HAP-1 (cell line): ENCODE data around the gene ADRM1.

Experiments used
- DNase-seq, 2 experiments: peaks; one replicate each; pipeline ENCODE4 v3.0.0-alpha.2; 2016 to 2020; ENCODE audit warnings: low spot score in 2 of 2
- H3K27me3 ChIP-seq: fragments of 250-450 bp; sonication (Bioruptor Pico); 2 replicates; pipeline ENCODE4 v1.5.1; 2020; ENCODE audit warnings: low read depth, mild to moderate bottlenecking, moderate library complexity
- H3K36me3 ChIP-seq: fragments of 250-450 bp; sonication (Bioruptor Pico); replicated peaks from 2 replicates; pipeline ENCODE4 v1.5.1; 2020; ENCODE audit warnings: mild to moderate bottlenecking
- H3K4me1 ChIP-seq: fragments of 250-450 bp; sonication (Bioruptor Pico); 2 replicates; pipeline ENCODE4 v1.5.1; 2020; ENCODE audit warnings: mild to moderate bottlenecking
- H3K4me3 ChIP-seq: fragments of 250-450 bp; sonication (Bioruptor Pico); 2 replicates; pipeline ENCODE4 v1.5.1; 2020; ENCODE audit warnings: mild to moderate bottlenecking, moderate library complexity
- H3K9me3 ChIP-seq: fragments of 250-450 bp; sonication (Bioruptor Pico); 2 replicates; pipeline ENCODE4 v1.5.1; 2020; ENCODE audit warnings: mild to moderate bottlenecking, moderate library complexity
- in situ Hi-C: fragments of 300-500 bp; cut with MboI; formaldehyde crosslinking; loops from 3 replicates; pipeline ENCODE4 v1.14.3; 2020; ENCODE audit warnings: low sequenced_read_pairs, inconsistent platforms, mixed read lengths

Gene ADRM1

DNA sequence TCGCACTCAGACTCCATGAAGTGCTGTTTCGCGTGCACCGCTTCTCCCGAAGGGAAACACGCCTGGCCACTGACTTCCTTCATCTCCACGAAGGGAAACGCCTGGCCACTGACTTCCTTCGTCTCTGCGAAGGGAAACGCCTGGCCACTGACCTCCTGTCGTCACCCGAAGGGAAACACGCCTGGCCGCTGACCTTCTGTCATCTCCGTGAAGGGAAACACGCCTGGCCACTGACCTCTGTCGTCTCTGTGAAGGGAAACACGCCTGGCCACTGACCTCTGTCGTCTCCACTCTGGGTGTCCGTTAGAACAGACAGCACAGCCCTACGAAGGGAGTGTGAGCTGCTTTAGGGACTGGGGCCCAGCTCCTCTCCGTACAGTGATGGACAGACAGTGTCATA is 17.1 kb upstream of the ADRM1 start:
- DNase-seq: no peak
- Histone ChIP-seq H3K27me3 (no peaks in the 10 kb centered on the region), H3K9me3 (no peaks in the 10 kb centered on the region), H3K4me3 (no peak overlapping the region), H3K4me1 (no peaks in the 10 kb centered on the region), H3K36me3 (peaks cover 20% of the 10 kb centered on the region)
- in situ Hi-C loops: no loop called here

GRCh38 chr20:62286493-62287064 is 16.2 kb upstream of the ADRM1 start:
- in situ Hi-C loops: no loop called here
- no peak overlapping the region for H3K4me3 ChIP-seq
- H3K27me3 ChIP-seq: no peaks in the 10 kb centered on the region
- H3K4me1 ChIP-seq: no peaks in the 10 kb centered on the region
- peaks cover 11% of the 10 kb centered on the region for H3K36me3 ChIP-seq
- no peak for DNase-seq
- no peaks in the 10 kb centered on the region for H3K9me3 ChIP-seq

DNA sequence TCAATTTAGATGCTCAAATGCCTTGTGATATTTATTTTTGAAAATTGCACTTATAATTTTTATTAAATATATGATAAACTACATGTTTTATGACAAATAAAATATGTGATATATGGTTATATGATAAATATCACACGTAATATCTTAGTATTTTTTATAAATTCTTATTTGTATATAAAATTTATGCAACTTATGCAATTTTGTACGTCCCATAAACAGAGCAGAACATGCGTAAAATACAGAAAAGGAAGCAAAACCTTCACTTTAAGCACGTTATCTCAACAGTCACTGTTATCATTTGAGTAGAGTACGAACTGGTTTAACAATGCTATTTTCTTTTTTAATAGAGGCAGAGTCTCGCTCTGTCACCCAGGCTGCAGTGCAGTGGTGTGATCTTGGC is 15.7 kb upstream of the ADRM1 start:
- no peak for DNase-seq
- Histone ChIP-seq H3K36me3 (peaks cover 11% of the 10 kb centered on the region), H3K4me3 (no peak overlapping the region), H3K27me3 (no peaks in the 10 kb centered on the region), H3K9me3 (no peaks in the 10 kb centered on the region), H3K4me1 (no peaks in the 10 kb centered on the region)
- in situ Hi-C loops: no loop called here

DNA sequence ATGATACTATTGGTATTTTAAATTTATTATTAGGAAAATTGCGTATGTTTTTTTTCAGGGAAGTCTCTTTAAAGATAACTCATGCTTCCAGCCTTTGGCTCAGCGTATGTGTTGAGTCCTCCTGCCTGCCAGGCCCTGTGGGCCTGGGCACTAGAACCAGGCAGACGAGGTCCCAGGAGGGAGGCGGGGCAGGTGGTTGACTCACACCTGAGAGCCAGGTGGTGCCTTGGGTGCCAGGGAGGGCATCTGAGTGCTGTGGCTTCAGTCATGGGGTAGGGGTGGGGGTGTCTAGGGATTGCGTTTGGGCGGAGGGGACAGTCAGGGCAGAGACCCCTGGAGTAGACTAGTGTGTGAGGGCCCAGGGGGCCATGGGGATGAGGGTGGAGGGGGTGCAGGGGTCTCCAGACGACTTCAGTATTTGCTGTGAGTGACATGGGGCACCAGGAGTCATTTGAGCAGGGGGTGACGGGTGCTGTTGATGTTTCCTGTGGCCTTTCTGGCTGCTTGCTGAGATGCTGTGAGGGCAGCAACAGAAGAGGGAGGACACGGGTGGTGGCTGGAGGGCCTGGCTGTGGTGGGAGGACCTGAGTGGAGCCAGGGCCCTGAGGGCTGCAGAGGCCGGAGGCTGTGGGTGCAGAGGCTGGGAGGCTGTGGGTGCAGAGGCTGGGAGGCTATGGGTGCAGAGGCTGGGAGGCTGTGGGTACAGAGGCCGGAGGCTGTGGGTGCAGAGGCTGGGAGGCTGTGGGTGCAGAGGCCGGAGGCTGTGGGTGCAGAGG is 14.8 kb upstream of the ADRM1 start:
- Histone ChIP-seq H3K36me3 (peaks cover 13% of the 10 kb centered on the region), H3K27me3 (no peaks in the 10 kb centered on the region), H3K4me1 (no peaks in the 10 kb centered on the region), H3K4me3 (no peak overlapping the region), H3K9me3 (no peaks in the 10 kb centered on the region)
- no peak for DNase-seq
- in situ Hi-C loops: no loop called here

DNA sequence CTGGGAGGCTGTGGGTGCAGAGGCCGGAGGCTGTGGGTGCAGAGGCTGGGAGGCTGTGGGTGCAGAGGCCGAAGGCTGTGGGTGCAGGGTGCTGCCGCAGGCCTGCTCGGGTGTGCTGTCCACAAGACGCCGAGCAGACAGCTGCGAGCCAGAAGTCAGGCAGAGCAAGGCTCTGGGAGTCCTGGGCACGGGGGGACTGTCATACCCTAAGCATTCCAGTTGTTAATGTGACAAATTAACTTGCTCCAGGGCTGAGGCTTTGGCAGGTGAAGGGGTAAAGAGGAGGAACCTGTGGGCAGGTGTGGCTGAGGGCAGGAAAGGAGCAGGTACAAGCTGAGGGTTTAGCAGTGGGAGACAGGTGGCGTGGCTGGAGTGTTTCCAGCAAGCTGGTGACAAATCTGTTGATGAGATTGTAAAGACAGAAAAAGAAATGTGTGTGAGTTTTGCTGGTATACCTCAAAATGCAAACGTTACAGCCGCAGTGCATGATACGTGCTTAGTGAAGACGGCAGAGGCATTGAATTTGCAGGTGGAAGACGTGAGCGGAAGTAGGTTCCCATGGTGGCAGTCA is 14.2 kb upstream of the ADRM1 start:
- no peaks in the 10 kb centered on the region for H3K27me3 ChIP-seq
- no peak for DNase-seq
- no peaks in the 10 kb centered on the region for H3K4me1 ChIP-seq
- no peak overlapping the region for H3K4me3 ChIP-seq
- peaks cover 13% of the 10 kb centered on the region for H3K36me3 ChIP-seq
- in situ Hi-C loops: no loop called here
- H3K9me3 ChIP-seq: no peaks in the 10 kb centered on the region

DNA sequence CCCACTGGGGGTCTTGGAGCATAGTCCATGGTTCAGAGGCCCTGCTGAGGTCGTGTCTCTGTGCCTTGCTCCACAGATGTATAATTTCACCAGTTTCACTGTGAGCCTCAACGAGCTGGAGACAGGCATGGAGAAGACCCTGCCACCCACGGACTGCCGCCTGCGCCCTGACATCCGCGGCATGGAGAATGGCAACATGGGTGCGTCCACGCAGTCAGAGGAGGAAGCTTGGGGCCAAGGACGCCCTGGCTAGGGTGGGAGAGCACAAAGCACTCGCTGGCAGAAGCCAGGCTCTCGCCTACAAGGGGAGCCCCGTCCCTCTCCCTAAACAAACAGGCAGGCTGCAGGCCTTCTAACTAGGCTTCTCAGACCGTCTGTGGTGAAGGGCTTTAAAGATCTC is 13.7 kb upstream of the ADRM1 start:
- Histone ChIP-seq H3K36me3 (peaks cover 13% of the 10 kb centered on the region), H3K4me1 (no peaks in the 10 kb centered on the region), H3K9me3 (no peaks in the 10 kb centered on the region), H3K27me3 (no peaks in the 10 kb centered on the region), H3K4me3 (no peak overlapping the region)
- in situ Hi-C loops: no loop called here
- no peak for DNase-seq

- H3K36me3 ChIP-seq: peaks cover 10% of the 10 kb centered on the region
- H3K4me1 ChIP-seq: no peaks in the 10 kb centered on the region
- no peaks in the 10 kb centered on the region for H3K27me3 ChIP-seq
- no peak for DNase-seq
- in situ Hi-C loops: no loop called here
- no peak overlapping the region for H3K4me3 ChIP-seq
- H3K9me3 ChIP-seq: no peaks in the 10 kb centered on the region
Measured at GRCh38 chr20:62289898-62290297, 12.9 kb upstream of the ADRM1 start.

DNA sequence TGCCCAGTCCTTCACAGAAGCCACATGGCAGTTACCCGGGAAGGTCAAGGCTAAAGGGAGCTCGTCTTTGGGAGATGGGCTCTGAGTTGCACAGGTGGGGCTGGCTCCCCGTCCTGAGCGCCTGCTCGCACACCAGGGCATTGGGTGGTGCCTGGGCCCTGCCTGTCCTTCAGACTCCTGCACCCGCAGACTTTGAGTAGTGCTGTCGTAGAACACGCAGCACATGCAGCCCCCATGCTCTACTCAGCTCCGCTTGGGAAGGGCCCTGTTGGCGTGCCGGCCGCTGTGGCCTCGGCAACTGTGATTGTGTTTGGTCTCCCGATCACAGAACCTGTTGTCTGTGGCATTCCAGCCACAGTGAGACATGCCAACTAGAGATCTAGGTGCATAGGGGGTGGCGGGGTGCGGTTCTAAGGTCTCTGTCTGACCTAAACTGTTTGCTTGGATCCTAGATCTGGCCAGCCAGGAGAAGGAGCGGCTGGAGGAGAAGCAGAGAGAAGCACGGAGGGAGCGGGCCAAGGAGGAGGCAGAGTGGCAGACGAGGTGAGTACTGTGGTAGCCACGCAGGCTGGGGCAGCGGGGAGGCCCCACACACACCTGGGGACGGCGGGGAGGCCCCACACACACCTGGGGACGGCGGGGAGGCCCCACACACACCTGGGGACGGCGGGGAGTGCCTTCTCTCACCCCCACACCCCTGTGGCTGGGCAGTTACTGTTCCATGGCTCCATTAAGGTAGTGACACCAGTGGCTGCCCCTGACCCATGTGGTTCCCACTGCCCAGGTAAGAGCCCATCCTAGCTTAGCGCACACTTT is 11.3 kb upstream of the ADRM1 start:
- in situ Hi-C loops: no loop called here
- H3K4me1 ChIP-seq: no peaks in the 10 kb centered on the region
- no peak for DNase-seq
- H3K4me3 ChIP-seq: no peak overlapping the region
- peaks cover 15% of the 10 kb centered on the region for H3K36me3 ChIP-seq
- no peaks in the 10 kb centered on the region for H3K9me3 ChIP-seq
- H3K27me3 ChIP-seq: no peaks in the 10 kb centered on the region

DNA sequence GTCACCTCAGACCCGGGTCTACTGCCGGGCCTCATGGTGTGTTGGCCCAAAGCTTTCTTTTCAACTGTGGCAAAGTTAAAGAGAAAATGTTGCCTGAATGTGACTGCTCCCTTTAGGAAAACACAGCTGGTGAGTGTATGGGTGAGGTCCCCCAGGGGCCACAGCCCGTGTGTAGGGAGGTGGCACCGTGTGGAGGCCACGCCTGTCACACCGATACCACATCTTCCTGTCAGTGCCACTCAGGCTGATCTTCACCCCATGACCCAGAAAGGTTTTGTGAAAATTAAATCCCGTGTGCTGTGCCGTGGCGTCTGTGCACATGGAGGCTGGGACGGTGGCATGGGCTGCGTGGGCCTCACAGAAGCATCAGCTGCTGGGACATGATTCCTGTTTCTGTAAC is 10.7 kb upstream of the ADRM1 start:
- H3K4me3 ChIP-seq: no peak overlapping the region
- H3K27me3 ChIP-seq: no peaks in the 10 kb centered on the region
- DNase-seq: no peak
- no peaks in the 10 kb centered on the region for H3K9me3 ChIP-seq
- no peaks in the 10 kb centered on the region for H3K4me1 ChIP-seq
- in situ Hi-C loops: no loop called here
- H3K36me3 ChIP-seq: peaks cover 15% of the 10 kb centered on the region

- Histone ChIP-seq H3K9me3 (no peaks in the 10 kb centered on the region), H3K4me1 (no peaks in the 10 kb centered on the region), H3K36me3 (peaks cover 15% of the 10 kb centered on the region), H3K4me3 (no peak overlapping the region), H3K27me3 (no peaks in the 10 kb centered on the region)
- in situ Hi-C loops: no loop called here
- no peak for DNase-seq
Measured at GRCh38 chr20:62293111-62293784, 9.5 kb upstream of the ADRM1 start.

DNA sequence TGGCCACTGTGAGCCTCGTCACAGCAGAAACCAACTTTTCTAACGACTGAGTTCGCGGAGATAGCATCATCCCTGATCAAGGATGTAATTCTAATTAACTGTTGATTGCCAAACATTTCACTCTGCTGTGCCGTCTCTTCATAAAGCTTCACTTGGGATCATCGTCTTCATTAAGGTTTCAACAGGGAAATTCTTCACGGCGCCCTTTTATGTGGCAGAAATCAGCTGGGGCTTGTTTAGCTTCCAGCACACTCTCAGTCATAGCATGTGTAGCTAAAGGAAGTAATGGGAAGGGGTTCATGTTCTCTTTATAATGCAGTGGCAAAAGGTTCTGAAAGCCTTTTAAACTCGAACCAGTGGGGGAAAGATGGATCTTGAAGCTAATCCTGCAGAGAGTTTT is 8.9 kb upstream of the ADRM1 start:
- in situ Hi-C loops: no loop called here

GRCh38 chr20:62294516-62294915 is 8.3 kb upstream of the ADRM1 start:
- Histone ChIP-seq H3K4me1 (no peaks in the 10 kb centered on the region), H3K9me3 (no peaks in the 10 kb centered on the region), H3K27me3 (no peaks in the 10 kb centered on the region), H3K4me3 (no peak overlapping the region), H3K36me3 (peaks cover 15% of the 10 kb centered on the region)
- in situ Hi-C loops: no loop called here
- DNase-seq: no peak

More for the DNA sequence above, 8.9 kb upstream of the ADRM1 start:
- no peak for DNase-seq
- Histone ChIP-seq H3K4me1 (no peaks in the 10 kb centered on the region), H3K9me3 (no peaks in the 10 kb centered on the region), H3K4me3 (no peak overlapping the region), H3K27me3 (no peaks in the 10 kb centered on the region), H3K36me3 (peaks cover 15% of the 10 kb centered on the region)

GRCh38 chr20:62296724-62297448 is 5.9 kb upstream of the ADRM1 start:
- H3K4me1 ChIP-seq: no peaks in the 10 kb centered on the region
- H3K36me3 ChIP-seq: peaks cover 14% of the 10 kb centered on the region
- no peaks in the 10 kb centered on the region for H3K27me3 ChIP-seq
- in situ Hi-C loops: no loop called here
- no peaks in the 10 kb centered on the region for H3K9me3 ChIP-seq
- DNase-seq: no peak
- no peak overlapping the region for H3K4me3 ChIP-seq
